Measurements from ENCODE around the gene GFY. TPM values are rescaled to one million over a fixed set of nuclear protein-coding genes. Genes with fewer than 3 reads are reported as not detected.

The GFY gene
- total RNA-seq, 1 experiment from 2014 or later: not detected

DNA sequence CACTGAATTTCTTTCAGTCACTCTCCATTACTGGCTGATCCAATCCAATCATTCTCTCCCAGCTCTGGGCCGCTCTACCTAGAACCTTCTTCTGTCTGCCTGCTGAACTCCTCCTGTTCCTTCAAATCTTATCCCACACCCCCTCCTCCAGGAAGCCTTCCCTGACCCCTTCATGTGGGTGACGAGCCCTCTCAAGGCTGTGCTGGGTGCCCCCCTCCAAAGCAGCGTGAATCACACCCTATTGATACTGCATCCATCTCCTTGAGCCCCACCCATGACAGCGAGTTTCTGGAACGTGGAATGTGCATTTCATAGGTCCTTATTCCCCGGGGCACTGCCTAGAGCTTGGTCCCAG, 23.2 kb downstream of the GFY start:
- Mint-ChIP-seq H3K36me3 (ENCODE audit: insufficient read depth, unreplicated experiment) (peaks cover 45% of the 10 kb centered on the region), H3K4me3 (ENCODE audit: unreplicated experiment) (no peak overlapping the region), H3K9me3 (ENCODE audit: unreplicated experiment) (no peaks in the 10 kb centered on the region), H3K4me1 (ENCODE audit: insufficient read depth, unreplicated experiment) (peaks cover 25% of the 10 kb centered on the region), H3K27me3 (ENCODE audit: insufficient read depth, unreplicated experiment) (no peaks in the 10 kb centered on the region), H3K27ac (ENCODE audit: low read depth, unreplicated experiment) (peak overlapping the region; percentile 31)
- no peak for DNase-seq (ENCODE audit: unreplicated experiment)
- CTCF ChIA-PET: no interaction called here
- intact Hi-C loops (cut with micrococcal nuclease): no loop called here
- TF ChIP-seq CTCF (IDR thresholded peaks at IDR 0.05; ENCODE audit: unreplicated experiment): no peak
- no TSS peak for BruUV-seq (replicated peaks)
- POLR2A ChIA-PET: no interaction called here

- TF ChIP-seq CTCF (IDR thresholded peaks at IDR 0.05; ENCODE audit: unreplicated experiment): no peak
- Mint-ChIP-seq H3K9me3 (ENCODE audit: unreplicated experiment) (no peaks in the 10 kb centered on the region), H3K27ac (ENCODE audit: low read depth, unreplicated experiment) (peak overlapping the region; percentile 99), H3K36me3 (ENCODE audit: insufficient read depth, unreplicated experiment) (peaks cover 45% of the 10 kb centered on the region), H3K4me3 (ENCODE audit: unreplicated experiment) (peak overlapping the region; percentile 96), H3K4me1 (ENCODE audit: insufficient read depth, unreplicated experiment) (peaks cover 16% of the 10 kb centered on the region), H3K27me3 (ENCODE audit: insufficient read depth, unreplicated experiment) (no peaks in the 10 kb centered on the region)
- no TSS peak for BruUV-seq (replicated peaks)
- CTCF ChIA-PET: interaction anchor here (0.6 to 1.6 kb wide), 5 partner anchors 8 to 225 kb away, joined by 3 to 7 read pairs (median 3); no protein-coding TSS in a partner anchor
- DNase-seq (ENCODE audit: unreplicated experiment): no peak
- POLR2A ChIA-PET: interaction anchor here (1.0 to 4.8 kb wide), 4 partner anchors 38 to 179 kb away, joined by 3 to 43 read pairs (median 30); partner anchors contain the start of genes NOSIP, PRRG2, RPL13A and RPS11
- intact Hi-C loops (cut with micrococcal nuclease): loop anchor here (5.0 kb wide), 1 partner anchor 37 kb away; the partner anchor contains the start of gene RPL13A
Observed at GRCh38 chr19:49450405-49450804, 25.2 kb downstream of the GFY start.

GRCh38 chr19:49451430-49452181, 26.4 kb downstream of the GFY start, which contains the start of gene PIH1D1:
Gene PIH1D1, minus strand, starts transcription at chr19:49451814. Its CDS starts 240 bp downstream, at chr19:49451574.
- Mint-ChIP-seq H3K27me3 (ENCODE audit: insufficient read depth, unreplicated experiment) (no peaks in the 10 kb centered on the region), H3K36me3 (ENCODE audit: insufficient read depth, unreplicated experiment) (peaks cover 45% of the 10 kb centered on the region), H3K4me3 (ENCODE audit: unreplicated experiment) (peak within 1 kb of the TSS; percentile 96), H3K4me1 (ENCODE audit: insufficient read depth, unreplicated experiment) (peaks cover 16% of the 10 kb centered on the region), H3K9me3 (ENCODE audit: unreplicated experiment) (no peaks in the 10 kb centered on the region), H3K27ac (ENCODE audit: low read depth, unreplicated experiment) (peak within 1 kb of the TSS; percentile 100)
- intact Hi-C loops (cut with micrococcal nuclease): loop anchor here (5.0 kb wide), 1 partner anchor 36 kb away; the partner anchor contains the start of gene RPL13A
- CTCF ChIA-PET: interaction anchor here (0.5 to 1.6 kb wide), 7 partner anchors 22 to 231 kb away, joined by 3 to 7 read pairs (median 3); no protein-coding TSS in a partner anchor
- peak; percentile 100 for DNase-seq (ENCODE audit: unreplicated experiment)
- TF ChIP-seq CTCF (IDR thresholded peaks at IDR 0.05; ENCODE audit: unreplicated experiment): no peak
- BruUV-seq (replicated peaks): TSS peak; percentile 83
- POLR2A ChIA-PET: interaction anchor here (0.5 to 4.8 kb wide), 28 partner anchors 9 to 1726 kb away, joined by 3 to 43 read pairs (median 4); partner anchors contain the start of genes BCL2L12, GYS1, IRF3 and NOSIP
